GM12874 (cell line): ENCODE data around the gene CACNA2D4.

Experiments
- CTCF ChIP-seq: IDR thresholded peaks from 2 replicates; pipeline ENCODE4 v1.5.1; 2011; ENCODE audit warnings: low read depth, mild to moderate bottlenecking, control low read depth, low read length, moderate library complexity; ENCODE audit not compliant: insufficient read depth

Gene CACNA2D4

GRCh38 chr12:1776170-1776921 is 142.1 kb downstream of the CACNA2D4 start:
- no peak for TF ChIP-seq CTCF

- TF ChIP-seq CTCF = no peak
These were observed 144.4 kb downstream of the CACNA2D4 start for GRCh38 chr12:1773937-1774655.

- TF ChIP-seq CTCF = no peak
These were observed 148.5 kb downstream of the CACNA2D4 start for GRCh38 chr12:1769809-1770494.

- TF ChIP-seq CTCF = no peak
These were observed 149.8 kb downstream of the CACNA2D4 start for GRCh38 chr12:1768615-1769014.

- no peak for TF ChIP-seq CTCF
These were observed 150.9 kb downstream of the CACNA2D4 start for GRCh38 chr12:1767407-1768090.

GRCh38 chr12:1766110-1766509 is 152.3 kb downstream of the CACNA2D4 start:
- no peak for TF ChIP-seq CTCF

GRCh38 chr12:1763153-1763552 is 155.3 kb downstream of the CACNA2D4 start:
- TF ChIP-seq CTCF = no peak
